Stimulated activated CD4-positive, alpha-beta T cell treated with anti-CD3 and anti-CD28 coated beads, Interleukin-1b, Interleukin-23, amount 100 ng/mL, for 4 hours (primary cell): ENCODE data around the gene FASLG.
"Not testable (repeated sequence)": the region's sequence is repeated elsewhere in the genome, so short reads cannot be mapped to it uniquely, and the experiment has no call there.

ENCODE experiments used
- DNase-seq, 2 donors: peaks; one replicate each; pipeline ENCODE4 v3.0.0-alpha.2; 2020; ENCODE audit warnings: low read depth in 2 of 2

Gene FASLG, protein sequence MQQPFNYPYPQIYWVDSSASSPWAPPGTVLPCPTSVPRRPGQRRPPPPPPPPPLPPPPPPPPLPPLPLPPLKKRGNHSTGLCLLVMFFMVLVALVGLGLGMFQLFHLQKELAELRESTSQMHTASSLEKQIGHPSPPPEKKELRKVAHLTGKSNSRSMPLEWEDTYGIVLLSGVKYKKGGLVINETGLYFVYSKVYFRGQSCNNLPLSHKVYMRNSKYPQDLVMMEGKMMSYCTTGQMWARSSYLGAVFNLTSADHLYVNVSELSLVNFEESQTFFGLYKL

GRCh38 chr1:172658871-172659453, at the start of gene FASLG:
FASLG (plus strand) TSS chr1:172659103; CDS start chr1:172659202, 99 bp downstream.
- peak in 1 of 2 donors; percentile 42 for DNase-seq

- no peak for DNase-seq
These were observed 49.4 kb upstream of the FASLG start for GRCh38 chr1:172609528-172609927.

DNA sequence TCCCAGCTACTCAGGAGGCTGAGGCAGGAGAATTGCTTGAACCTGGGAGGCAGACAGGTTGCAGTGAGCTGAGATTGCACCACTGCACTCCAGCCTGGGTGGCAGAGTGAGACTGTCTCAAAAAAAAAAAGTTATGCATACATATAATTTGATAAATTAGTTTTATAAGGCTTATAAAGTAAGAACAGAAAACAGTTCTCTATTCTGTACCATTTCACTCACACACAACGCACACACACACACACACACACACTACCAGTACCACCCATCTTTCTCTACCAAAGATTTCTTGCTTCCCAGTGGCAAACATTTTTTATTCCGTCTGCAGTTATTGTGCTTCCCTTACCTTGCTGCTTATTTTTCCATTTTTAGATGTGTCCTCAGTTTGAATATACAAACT, 46.4 kb upstream of the FASLG start:
- DNase-seq: no peak

- DNase-seq: no peak
These were observed 45.6 kb upstream of the FASLG start for GRCh38 chr1:172613294-172613693.

- no peak for DNase-seq
These were observed 42.7 kb upstream of the FASLG start for GRCh38 chr1:172616195-172616594.

DNA sequence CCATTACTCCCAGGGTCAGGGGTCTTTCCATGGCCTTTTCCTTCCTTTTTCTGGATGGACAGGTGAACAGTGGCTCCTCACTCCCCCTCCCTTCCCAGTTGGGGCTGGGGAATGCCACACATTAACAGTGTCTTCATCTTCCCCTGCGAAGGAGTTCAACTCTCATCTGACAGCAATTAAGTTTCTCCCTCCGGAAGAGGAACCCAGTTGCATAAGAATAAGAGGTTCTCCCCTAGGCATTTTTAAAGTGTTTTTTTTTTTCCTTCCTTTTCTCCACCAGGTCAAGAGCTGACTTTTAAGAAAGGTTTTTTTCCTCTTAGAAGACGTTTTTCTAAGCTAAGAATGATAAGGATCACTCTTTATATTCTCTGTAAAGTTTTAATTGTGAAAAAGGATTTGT, 42.3 kb upstream of the FASLG start:
- no peak for DNase-seq

- not testable (repeated sequence) for DNase-seq
These were observed 38.3 kb upstream of the FASLG start for GRCh38 chr1:172620603-172621002.

DNA sequence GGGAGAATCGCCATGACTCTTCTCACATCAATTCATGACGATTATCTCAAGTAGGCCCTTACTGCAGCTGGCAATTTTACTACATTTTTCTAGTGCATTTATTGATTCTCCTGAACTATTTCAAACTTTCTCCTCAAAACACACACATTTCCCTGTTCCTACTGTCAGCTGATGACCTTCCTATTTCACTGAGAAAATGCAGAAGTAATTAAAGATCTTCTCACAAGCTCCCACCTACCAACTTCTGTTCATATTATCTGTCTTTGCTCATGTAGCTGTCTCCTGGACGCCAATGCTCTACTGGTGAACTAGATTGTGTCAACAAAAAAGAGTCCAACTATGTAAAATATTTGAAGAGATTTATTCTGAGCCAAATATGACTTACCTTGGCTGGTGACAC, 36.4 kb upstream of the FASLG start:
- DNase-seq: no peak

- DNase-seq: no peak
These were observed 35.2 kb upstream of the FASLG start for GRCh38 chr1:172623748-172624147.

- no peak for DNase-seq
These were observed 32.1 kb upstream of the FASLG start for GRCh38 chr1:172626845-172627244.

DNA sequence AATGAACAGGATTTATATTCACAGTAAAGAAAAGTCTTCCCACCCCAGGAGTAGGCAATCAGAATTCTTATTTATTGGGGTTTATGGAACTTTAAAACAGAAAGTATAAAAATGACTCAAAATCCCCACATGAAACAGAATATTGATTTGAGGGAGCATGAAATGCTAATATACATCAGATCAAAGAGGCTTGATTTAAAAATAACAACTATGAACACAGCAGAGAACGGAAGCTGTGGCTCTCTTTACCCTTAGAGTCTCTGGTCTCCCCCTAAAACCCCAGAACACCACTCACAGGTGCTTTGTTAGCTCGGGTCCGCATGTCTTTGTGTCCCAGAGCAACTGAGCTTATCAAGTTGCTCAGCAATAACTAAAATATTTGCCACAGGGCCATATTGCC, 31.2 kb upstream of the FASLG start:
- no peak for DNase-seq

- DNase-seq: no peak
These were observed 30.5 kb upstream of the FASLG start for GRCh38 chr1:172628401-172628800.

- DNase-seq: no peak
These were observed 29.7 kb upstream of the FASLG start for GRCh38 chr1:172629170-172629569.

DNA sequence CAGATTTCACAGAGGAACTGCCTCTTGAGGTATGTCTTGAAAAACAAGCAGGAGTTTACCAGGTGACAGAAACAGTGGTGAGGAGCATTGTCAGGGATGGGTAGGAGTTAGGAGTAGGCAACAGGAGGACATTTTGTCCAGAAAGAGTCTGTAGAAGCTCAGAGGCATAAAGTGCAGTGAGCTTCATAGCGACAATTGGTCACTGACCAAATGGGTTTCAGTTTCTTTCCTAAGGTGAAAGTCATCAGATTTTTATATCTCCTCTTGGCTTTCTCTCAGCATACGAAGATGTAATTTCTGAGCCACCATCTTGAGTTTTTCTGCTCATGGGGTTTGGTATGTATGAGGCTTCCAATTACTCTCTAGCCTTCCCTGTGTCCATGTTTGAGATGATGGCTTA, 29.3 kb upstream of the FASLG start:
- DNase-seq: no peak

- no peak for DNase-seq
These were observed 28.7 kb upstream of the FASLG start for GRCh38 chr1:172630056-172630818.

DNA sequence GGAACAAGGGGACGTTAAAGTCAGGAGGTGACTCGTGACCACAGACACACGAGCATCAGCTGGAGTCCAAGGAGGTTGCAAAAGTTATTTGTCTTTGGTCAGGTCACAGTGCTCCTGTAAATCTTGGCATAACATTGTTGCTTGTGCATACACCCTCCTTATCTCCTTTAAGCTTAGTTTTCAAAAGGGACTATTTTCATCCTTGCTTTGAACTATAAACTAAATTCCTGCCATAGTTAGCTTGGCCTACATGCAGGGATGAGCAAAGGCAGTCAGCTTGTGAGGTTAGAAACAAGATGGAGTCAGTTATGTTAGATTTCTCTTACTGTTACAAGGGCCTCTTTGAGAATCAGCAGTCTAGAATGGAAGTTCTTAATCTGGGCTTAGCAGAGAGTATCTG, 28.0 kb upstream of the FASLG start:
- DNase-seq: no peak

GRCh38 chr1:172637522-172637921, 21.4 kb upstream of the FASLG start:
- no peak for DNase-seq

DNA sequence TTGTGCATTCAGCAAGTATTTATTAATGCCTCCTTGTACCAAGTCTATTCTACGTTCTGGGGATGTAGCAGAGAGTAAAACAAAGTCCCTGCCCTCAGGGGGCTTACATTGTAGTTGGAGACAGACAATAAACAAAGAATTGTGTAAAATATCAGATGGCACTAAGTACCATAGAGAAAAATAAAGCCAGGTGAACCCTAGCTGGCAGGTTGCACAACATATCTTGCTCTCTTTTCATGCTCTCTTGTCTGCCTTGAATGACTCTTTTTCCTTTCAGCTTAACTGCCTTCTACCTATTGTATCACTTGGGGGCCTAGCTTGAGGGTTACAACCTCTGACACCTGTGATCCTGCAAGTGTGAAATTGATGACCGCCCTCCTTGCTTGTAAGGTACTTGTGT, 20.7 kb upstream of the FASLG start:
- DNase-seq: no peak

DNA sequence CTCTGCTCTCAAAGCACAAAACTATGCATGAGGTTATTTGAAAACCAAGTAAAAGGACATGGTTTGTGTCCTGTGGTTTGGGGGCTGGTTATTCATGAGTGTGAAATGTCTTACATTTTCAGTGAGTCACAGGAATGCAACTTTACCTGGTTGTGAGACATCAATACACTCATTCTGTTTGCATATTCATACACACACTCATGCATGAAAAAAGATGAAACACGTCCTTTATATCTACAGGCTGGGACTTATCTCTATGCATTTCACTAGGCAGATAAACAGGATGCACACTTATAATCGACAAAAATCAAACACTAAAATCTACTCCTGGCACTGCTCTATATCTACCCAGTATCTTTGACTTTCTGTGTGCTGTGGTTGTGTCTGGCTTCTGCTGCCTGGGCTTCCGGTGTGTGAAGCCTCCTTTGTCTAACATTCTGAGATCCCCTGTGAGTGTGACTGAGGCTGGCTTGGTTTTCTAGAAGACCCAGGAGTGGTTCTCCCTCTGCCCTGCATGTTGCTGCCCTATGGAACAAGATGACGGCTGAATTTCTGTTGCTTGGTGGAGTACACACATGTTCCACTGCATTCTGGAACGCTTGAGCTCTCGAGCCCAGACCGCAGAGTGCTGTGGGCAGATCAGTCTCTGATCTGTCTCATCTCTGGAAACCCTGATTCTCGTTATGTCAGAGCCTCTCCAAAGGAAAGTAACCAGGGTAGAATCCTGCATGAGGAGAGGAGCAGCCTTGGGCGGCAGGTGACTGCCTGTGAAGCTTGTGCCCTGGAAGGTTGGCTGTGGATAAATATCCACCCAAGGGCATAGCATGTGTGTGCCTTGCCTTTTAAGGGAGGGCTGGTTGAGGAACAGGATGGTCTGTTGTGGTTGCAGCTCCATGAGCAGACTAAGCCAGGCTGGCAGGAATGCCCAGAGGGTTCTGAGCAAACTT, 19.7 kb upstream of the FASLG start:
- DNase-seq: peak; percentile 56 to 70

DNA sequence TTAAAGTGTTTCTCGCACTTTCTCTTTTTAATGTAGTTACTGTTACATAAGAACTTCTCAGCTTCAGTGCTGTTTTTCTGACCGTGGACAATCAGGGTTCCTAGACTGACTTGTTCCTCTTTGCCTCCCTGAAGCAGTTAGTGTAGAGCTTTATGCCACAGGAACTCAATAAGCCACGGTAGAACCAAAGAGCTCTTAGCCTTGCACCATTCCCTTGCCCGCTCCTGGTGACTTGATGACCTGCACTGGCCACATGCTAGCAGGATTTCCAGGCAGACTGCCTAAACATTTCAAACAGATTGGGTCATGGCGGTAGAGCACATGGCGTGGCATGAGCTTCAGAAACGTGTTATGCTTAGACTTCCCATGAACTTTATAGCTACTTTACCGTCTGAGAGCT, 18.8 kb upstream of the FASLG start:
- no peak for DNase-seq

DNA sequence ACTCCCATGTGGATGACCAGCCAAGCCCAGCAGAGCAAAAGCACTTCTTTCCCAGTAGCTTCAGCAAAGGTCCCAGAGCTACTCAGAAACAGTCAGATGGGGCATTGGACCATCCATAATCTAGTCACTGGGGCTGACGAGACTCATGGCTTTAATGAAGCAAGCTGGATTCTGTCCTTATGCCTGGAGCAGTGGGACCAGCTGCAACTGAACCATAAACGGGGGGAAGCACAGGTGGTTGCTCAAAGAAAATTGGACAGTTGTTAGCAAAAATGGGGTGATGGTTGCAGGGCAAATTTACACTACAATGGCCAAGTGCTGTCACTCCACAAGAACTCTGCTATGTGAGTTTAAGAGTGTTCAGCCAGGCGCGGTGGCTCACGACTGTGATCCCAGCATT, 17.4 kb upstream of the FASLG start:
- no peak for DNase-seq

GRCh38 chr1:172642970-172643369, 15.9 kb upstream of the FASLG start:
- DNase-seq: no peak
